Measurements from ENCODE around the gene DLX1. TPM values are rescaled to one million over a fixed set of nuclear protein-coding genes. Genes with fewer than 3 reads are reported as not detected.

The DLX1 gene
- total and polyA plus RNA-seq, 2 experiments from 2014 or later: not detected

GRCh38 chr2:172106108-172106961 lies 21.0 kb downstream of the DLX1 start (continued):
- TF ChIP-seq JUNB (IDR thresholded peaks at IDR 0.05; ENCODE audit: unreplicated experiment) (no peak), ZNF462 (CRISPR knock-in tag; IDR thresholded peaks at IDR 0.05) (no peak), NANOG (IDR thresholded peaks at IDR 0.05; ENCODE audit: borderline replicate concordance) (no peak), ZNF331 (CRISPR knock-in tag; IDR thresholded peaks at IDR 0.05; ENCODE audit: low read depth) (no peak)
- TF ChIP-seq, protein P1, sequence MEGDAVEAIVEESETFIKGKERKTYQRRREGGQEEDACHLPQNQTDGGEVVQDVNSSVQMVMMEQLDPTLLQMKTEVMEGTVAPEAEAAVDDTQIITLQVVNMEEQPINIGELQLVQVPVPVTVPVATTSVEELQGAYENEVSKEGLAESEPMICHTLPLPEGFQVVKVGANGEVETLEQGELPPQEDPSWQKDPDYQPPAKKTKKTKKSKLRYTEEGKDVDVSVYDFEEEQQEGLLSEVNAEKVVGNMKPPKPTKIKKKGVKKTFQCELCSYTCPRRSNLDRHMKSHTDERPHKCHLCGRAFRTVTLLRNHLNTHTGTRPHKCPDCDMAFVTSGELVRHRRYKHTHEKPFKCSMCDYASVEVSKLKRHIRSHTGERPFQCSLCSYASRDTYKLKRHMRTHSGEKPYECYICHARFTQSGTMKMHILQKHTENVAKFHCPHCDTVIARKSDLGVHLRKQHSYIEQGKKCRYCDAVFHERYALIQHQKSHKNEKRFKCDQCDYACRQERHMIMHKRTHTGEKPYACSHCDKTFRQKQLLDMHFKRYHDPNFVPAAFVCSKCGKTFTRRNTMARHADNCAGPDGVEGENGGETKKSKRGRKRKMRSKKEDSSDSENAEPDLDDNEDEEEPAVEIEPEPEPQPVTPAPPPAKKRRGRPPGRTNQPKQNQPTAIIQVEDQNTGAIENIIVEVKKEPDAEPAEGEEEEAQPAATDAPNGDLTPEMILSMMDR (conservative IDR thresholded peaks at IDR 0.05; ENCODE audit: low read depth in 2 of 2): peak; percentile 55 to 73

Data from GM23338 (cell line).